Adipose tissue (tissue), 3 donors: ENCODE results near the gene CHN1. TPM values are rescaled to one million over a fixed set of nuclear protein-coding genes. Genes with fewer than 3 reads are reported as not detected.

Experiments used
- H3K27ac ChIP-seq: one replicate; pipeline ENCODE4 v1.5.1; 2013; ENCODE audit warnings: low read depth, low read length
- WGBS, 3 donors: extraction: QIAGEN DNeasy Blood & Tissue Kit; methylation state at CpG; one replicate each; pipeline ENCODE4 v1.1.7; 2013; 5-methylcytosine and 5-hydroxymethylcytosine counted together
- polyA plus RNA-seq, 3 donors: library from polyadenylated mRNA; stranded (reverse); fragments of 200-250 nt; gene quantifications; one replicate each; pipeline ENCODE4 v1.2.3, GENCODE V29; 2013
- donor health status: healthy with polysubstance abuse.
- donor health status: Bipolar disorder and iron deficiency.
- donor health status: healthy.

The CHN1 gene
- polyA plus RNA-seq, 3 donors, result 3.0 to 11.1 (median 7.3) TPM

DNA sequence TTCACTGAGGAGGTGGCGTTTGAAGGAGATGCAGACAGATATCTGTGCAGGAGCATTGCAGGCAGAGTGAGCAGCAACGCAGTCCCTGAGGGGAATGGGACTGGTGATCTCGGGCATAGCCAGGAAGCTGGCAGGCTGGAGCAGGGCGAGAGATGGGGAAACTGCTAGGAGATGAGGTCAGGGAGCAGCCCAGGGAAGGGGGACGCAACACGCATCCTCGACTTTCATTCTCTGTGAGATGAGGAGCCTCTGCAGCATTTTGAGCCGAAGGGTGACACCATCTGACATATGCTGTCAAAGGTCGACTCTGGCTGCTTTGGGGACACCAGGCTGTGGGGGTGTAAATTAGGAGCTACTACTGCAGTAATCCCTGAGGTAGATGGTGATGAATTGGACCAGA lies 236.6 kb downstream of the CHN1 start:
- H3K27ac ChIP-seq, result no peak overlapping the region
- 67 to 79% (median 76%) methylated on average over 9 of the region's 9 CpGs for WGBS, 3 donors

DNA sequence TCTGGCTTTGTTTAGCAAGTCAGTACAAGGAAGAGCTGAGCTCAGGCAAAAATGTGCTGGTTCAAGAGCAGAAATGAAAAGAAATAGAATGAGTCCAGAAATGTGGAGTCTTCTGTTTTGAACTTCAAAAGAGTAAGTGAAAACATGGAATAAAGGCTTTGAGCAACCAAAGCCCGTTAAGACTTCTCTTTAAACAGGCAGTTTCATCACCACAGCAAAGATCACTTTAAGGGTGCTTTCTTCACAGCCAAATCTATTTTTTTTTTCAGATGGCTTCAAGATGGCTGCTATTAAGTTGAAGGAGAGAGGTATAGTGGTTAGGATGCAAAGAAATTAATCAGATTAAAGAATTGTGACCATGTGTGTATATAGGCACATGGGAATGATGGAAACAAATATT lies 238.9 kb downstream of the CHN1 start:
- WGBS, 3 donors, result 56 to 79% (median 63%) methylated on average over 1 of the region's 1 CpG
- no peak overlapping the region for H3K27ac ChIP-seq

DNA sequence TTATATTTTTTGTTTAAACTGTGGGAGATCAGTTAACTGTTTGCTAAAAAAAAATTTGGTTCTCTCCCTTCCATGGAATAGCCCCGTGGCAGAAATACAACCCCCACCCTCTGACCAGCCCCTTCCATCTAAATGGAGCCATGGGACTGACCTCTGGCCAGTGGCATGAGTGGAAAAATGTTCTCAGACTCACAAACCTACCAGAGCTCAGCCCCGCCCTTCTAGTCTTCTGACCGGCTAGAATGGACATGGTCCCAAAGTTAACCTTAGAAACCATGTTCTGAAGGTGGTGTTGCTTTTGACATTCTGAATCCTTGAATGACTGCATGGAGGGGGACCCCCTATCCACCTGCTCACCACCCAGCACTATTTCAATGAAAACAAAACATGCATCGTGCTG lies 239.6 kb downstream of the CHN1 start:
- 73 to 83% (median 76%) methylated on average over 4 of the region's 4 CpGs for WGBS, 3 donors

DNA sequence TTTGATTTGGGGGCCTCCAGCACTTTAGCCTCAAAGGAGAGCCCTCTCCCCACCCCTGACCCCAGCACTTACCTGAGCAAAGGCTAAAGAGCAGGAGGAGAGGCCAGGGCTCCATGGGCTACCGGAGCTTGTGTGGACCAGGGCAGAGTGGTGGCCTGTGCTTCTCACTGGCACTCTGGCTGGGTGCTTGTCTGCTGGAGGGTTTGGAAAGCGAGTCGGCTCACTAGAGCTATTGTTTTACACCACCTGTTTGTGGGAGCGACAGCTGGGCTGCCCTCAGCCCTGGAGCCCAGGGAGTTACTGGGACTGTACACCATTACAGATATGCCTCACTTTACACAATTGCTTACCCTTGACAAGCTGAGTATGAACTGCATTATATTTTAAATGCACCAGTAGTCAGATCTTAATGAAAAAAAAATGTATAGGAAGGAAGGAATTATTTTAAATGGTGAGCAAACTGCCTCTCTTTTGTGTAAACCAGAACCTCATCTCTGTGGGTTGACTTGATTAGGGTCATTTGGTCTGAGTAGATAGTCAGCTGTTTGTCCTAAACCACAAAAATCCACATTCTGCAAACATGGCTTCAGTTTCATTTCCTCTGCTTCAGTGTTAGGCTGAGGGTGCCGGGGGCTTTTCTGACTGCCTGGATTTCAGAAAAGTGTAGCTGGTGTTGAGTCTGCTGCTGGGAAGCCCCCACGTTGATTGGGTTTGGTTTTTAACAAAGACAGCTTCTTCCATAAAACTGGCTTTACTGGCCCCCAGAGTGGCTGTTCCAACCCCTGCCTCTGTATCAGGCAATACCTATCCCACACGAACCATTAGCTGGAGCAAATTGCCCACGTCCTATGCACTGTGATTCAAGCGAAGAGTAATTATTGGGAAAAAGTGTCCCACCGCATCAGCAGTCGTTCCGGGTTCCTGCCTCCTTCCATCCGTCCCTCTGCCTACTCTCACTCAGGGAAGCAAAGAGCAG lies 240.6 kb downstream of the CHN1 start, which contains the start of gene CHRNA1:
CHRNA1 (minus strand) TSS at position 193 of the 976 bp plus-strand sequence; CDS start at position 115, 78 bp downstream.
- 83 to 87% (median 84%) methylated on average over 13 of the region's 13 CpGs for WGBS, 3 donors
- H3K27ac ChIP-seq, result no peak within 1 kb of the TSS

More for the DNA sequence above, 239.6 kb downstream of the CHN1 start:
- no peak overlapping the region for H3K27ac ChIP-seq

DNA sequence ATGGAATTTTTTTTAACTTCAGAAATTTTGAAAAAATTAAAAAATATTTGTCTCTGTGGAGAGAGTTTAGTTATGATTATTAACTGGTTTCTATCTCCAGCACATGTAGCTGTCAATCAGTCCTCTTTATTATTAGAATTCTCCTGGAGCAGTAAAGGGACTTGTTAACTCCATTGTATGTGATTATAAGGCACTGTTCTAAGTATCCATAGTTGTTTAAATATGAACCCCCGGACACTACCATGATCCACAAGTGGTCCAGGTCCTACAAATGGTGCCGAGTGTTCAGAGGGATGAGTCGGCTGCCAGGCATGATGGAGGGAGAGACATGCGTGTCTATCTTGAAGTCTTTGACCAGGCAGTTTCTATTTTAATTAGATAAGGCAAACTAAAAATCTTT lies 241.4 kb downstream of the CHN1 start:
- WGBS, 3 donors, result 91 to 94% (median 92%) methylated on average over 4 of the region's 4 CpGs
- no peak overlapping the region for H3K27ac ChIP-seq

DNA sequence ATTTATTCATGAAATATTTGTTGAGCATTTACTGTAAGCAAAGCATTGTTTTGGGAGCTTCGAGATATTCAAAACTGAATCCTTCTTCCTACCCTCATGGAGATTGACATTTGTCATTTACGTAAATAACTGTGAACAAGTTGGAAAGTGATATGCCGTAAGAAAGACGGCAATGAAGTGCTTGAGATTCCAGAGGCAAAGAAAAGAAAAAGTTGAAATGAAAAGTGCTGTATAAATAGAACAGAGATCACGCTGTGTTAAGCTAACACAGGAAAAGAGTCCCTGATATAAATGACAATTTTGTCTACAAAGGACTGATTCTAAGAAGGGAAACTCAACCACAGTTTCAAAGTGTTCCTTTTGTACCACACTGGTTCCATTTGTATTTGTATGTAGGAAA lies 242.7 kb downstream of the CHN1 start:
- no peak overlapping the region for H3K27ac ChIP-seq
- 53 to 79% (median 71%) methylated on average over 5 of the region's 5 CpGs for WGBS, 3 donors

DNA sequence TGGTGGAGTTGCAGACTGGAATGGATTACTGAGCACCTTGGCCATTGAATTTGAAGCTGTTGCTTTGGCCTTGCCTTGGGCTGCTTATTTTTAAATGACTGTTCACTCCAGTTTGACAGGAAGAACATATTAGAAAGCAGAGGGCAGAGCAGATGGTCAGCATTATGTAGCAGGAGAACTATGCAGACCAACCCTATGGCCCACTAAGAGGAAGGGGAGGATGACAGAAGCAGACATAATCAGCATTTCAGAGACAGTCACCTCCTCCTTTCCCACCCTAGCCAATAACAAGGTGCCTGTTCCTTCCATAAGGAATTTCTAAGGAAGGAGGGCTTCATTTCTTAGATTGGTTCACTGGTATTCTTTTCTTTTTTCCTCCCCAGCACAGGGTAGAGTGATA lies 243.3 kb downstream of the CHN1 start:
- no peak overlapping the region for H3K27ac ChIP-seq

DNA sequence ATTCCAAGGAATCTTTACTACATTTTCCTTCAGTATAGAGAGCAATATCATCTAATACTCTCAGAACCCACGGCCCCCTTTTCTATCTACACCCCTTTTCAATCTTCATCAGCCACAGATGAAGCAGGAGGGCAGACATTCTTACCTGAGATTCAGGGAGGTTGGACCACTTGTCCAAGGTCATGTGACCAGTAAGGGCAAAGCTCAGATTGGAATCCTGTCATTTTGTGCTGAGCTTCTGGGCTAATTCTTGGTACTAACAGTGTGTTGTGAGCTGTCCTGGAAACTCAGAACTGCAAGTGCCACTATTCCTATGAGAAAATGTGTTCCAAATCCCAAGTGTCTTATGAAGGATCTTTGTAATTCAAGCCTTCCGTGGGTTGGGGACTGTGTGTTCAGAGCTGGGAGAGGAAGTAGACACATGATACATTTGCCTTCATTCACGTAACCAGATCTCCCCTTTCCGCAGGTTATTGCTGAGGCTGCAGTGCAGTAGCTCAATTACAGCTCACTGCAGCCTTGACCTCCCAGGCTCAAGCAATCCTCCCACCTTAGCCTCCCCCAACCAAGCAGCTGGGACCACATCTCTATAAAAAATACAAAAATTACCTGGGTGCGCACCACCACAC lies 244.2 kb downstream of the CHN1 start:
- 86% methylated on average over 5 of the region's 5 CpGs for WGBS, 3 donors
- H3K27ac ChIP-seq, result no peak overlapping the region

DNA sequence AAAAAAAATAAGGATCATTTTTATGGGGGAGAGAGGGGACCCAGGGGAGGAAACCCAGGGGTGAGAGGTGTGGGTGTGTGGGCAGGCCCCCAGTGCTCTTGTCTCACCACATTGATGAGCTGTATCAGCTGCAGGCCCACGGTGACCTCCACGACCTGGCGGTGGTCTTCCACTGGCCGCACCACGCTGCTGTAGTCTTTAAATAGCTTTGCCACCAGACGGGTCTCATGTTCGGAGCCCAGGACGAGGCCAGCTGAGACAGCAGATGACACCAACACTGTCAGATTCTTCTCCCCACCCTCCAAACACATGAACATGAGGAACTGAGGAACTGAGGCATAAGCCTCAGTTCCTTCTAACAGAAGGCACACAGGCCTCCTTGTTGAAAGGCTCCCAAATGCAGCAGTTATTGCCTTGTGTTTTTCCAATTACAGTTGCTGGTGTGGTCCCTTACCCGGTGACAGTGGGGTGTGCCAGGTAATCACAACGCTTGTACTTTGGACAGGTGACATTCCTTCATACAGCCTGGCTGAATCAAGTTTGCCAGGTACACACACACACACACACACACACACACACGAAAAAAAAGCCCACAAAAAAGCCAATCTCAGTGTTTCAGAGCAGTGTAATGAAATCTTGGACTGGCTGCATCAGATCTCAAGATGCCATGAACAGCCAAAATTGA lies 245.7 kb downstream of the CHN1 start:
- WGBS, 3 donors, result 80 to 87% (median 85%) methylated on average over 11 of the region's 11 CpGs
- no peak overlapping the region for H3K27ac ChIP-seq

DNA sequence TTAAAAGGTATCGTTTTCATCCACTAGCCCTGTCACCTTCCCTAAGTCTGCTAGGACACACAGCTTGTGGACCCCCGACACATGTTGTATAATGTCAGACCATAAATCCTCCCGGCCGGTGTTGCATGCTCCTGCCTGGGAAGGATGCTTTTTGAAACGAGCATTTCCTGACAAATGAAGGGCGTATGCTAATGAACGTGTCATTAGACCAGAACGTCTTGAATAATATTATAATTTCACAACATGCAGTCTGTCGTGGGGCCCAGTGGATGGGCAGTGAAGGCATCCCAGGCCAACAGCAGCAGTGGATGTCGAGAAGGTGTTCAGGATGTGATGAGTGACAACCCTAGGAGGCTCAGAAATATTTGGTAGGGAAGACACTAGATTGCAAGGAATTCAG lies 248.4 kb downstream of the CHN1 start:
- H3K27ac ChIP-seq, result no peak overlapping the region

DNA sequence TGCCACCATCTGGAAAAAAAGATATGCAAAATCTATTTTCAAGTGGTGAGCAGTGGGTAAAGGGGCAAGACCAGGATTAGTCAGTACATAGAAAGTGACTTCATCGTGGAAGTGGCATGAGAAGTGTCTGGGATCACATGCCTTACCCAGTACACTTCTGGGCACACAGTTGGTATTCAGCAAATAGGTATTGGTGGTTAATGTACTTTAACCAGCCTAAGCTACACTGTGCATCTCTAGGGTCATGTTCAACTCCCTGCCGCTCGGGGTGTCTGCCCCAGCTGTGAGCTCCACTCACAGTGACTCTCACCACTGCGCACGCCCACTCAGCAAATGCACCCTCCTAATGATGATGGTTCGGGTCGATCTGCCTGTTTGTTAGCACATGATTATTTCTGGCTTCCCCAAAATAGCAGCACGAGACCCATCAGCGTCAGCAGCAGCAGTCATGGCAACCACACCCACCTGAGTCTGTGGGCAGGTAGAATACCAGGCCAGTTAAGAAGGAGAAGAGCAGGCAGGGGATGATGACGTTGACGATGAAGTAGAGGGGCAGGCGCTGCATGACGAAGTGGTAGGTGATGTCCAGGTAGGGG lies 252.0 kb downstream of the CHN1 start:
- 86 to 92% (median 87%) methylated on average over 13 of the region's 13 CpGs for WGBS, 3 donors

More for the DNA sequence above, 248.4 kb downstream of the CHN1 start:
- 70 to 79% (median 74%) methylated on average over 10 of the region's 10 CpGs for WGBS, 3 donors

DNA sequence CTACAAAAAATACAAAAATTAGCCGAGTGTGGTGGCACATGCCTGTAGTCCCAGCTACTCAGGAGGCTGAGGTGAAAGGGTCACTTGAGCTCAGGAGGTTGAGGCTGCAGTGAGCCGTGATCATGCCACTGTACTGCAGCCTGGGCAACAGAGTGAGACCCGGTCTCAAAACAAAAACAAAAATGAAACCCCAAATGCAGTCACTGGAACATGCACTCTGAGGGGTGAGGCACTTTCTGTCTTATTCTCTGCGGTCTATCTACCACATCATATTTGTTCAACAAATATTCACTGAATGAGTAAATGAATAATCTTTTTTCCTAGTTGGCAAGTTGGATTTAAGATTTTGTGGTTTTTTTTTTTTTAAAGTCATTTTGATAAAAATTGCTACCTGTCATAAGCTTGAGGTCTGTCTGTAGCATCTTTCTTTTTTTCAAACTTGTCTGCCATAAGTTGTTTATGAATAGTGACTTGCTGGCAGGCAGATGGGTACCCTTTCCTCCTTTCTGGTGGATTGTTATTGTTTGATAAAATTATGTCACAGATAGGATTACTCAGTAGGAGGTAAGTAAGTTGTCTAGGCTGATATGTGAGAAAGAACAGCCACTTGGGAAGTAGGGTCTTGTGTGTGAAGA lies 252.7 kb downstream of the CHN1 start:
- no peak overlapping the region for H3K27ac ChIP-seq
- 76 to 91% (median 88%) methylated on average over 4 of the region's 4 CpGs for whole genome bisulfite sequencing, 3 donors

More for the DNA sequence above, 252.0 kb downstream of the CHN1 start:
- no peak overlapping the region for H3K27ac ChIP-seq

DNA sequence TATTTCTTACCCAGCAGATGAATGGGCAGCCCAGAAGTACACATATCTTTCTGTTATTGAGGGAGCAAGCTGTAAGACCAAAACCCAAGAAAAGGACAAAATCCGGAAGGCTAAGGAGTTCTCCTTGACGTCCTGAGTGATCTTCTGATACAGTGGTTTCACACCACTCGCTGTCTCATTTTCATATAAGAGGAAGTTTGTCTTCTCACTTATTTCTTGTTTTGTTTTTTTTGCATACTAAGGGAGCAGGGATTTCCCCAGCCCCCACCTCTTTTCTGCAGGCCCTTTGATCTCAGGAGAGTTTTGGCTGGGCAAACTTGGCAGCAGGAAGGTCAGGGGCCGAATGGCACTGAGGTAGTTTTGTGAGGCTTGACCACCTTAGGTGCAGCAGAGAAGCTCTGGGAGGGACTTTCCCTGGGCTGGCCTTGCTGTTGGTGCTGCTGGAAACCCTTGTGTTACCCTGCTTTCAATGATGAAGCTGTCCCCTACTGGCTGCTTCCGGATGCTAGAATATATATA lies 254.2 kb downstream of the CHN1 start:
- 59 to 83% (median 69%) methylated on average over 5 of the region's 5 CpGs for WGBS, 3 donors

DNA sequence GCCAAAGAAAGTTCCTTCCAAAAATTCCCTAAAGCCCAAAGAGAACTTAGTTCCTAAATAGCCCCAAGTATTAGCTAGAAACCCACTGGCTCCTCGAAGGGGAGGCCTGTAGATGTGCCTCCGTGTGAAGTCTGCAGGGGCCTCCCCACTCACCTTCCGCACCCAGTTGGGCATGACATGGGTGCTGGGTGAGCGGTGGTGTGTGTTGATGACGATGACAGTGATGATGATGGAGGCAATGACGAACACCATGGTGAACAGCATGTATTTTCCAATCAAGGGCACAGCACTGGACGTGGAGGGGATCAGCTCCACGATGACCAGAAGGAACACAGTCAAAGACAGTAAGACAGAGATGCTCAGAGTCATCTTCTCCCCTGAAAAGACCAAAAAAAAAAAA lies 255.4 kb downstream of the CHN1 start:
- WGBS, 3 donors, result 81 to 89% (median 85%) methylated on average over 8 of the region's 8 CpGs

More for the DNA sequence above, 254.2 kb downstream of the CHN1 start:
- H3K27ac ChIP-seq, result no peak overlapping the region

DNA sequence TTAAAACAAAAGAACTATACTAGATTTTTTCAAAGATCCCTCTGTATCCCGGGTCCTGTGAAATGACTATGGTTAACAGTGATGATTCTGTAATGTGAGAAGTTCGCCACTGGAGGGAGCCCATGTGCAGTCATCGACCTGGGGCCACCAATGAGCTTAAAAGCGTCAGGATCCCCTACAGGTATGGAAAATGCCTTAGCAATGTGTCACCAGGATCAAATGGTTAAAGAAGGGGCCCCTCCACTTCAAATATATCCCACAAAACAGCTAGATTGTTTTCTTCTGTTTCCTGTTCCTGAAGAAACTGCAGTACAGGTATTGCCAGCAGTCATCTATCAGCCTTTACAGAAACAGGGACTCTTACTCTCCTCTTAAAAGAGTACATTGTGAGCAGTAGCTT lies 256.2 kb downstream of the CHN1 start:
- 1 to 5% (median 1%) methylated on average over 4 of the region's 4 CpGs for WGBS, 3 donors
- H3K27ac ChIP-seq, result no peak overlapping the region

More for the DNA sequence above, 255.4 kb downstream of the CHN1 start:
- no peak overlapping the region for H3K27ac ChIP-seq
